ENCODE measurements around the gene ARMH2.

The ARMH2 gene

DNA sequence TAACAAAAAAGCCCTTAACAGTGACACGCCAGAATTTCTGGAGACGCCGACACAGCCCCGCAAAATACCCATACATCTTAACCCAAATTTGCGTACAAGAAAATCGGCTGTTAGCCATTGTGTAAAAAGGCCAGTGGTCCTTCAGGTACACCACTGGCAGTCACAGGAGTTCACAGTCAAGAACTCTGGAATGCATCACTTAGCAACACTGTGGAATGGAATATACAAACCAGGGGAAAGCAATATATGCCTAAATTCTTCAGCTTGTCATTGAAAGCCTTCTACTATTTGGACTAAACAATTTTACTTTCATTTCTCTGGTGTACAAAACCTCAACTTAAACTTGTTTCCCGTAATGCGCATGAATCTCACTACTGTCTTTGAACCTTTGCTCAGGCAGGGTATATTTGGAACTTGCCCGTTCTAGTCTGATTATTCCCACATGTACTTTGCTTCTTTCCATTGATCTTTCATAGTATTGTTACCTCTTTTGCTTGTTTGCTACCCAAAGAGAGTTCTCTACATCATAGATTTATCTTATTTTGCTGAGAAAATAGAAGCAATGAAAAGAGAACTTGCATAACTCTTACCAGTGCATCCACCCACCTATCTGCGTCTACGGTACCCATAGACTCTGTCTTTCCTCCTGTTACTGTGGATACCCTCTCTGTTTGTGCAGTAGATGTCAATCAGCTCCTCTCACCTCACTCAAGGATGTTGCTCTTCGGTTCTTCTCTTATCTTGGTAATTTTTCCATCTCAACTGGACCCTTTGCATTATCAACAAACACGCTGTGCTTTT is at the start of gene ARMH2:
TSS of gene ARMH2 (minus strand) at position 178 of the 801 bp plus-strand sequence. CDS start at position 118, 60 bp downstream.
- DNase-seq (ENCODE audit: low spot score) = no peak

DNA sequence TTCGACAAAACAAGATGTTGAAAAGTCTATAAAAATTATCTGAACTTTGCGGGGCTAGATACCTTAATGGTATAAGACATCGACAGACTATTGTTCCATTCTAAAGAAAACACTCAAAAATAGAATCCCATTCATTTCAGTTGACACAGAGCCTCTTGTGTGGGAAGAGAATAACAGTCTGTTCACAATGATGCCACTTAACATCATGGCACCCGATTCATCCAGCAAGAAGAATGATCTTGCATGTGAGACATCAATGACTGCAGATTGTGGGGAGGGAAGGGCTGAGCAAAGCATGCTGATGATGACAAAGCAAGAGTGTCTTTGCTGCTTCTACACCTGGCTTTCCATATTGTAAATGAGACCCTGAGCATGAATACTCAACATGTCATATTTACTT is 49.7 kb upstream of the ARMH2 start:
- no peak for DNase-seq (ENCODE audit: low spot score)

DNA sequence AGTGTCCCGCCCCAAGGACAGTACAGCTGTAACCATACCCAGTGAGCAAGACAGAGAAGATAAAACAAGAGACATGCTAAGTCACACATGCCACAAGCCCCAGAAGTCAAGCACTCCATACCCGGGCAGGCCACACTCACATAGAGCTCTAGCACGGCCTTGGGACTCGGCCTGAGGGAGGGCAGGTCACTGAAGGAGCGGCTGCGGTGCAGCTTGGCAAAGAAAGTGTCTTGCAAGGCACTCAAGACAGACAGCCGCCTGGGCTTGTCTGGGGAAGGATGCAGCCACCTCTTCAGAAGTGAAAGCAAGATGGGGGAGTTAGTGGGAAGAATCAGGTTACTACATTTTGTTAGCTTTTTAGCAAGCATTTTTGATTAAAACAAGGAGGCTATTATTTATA is 48.7 kb upstream of the ARMH2 start:
- no peak for DNase-seq (ENCODE audit: low spot score)

DNA sequence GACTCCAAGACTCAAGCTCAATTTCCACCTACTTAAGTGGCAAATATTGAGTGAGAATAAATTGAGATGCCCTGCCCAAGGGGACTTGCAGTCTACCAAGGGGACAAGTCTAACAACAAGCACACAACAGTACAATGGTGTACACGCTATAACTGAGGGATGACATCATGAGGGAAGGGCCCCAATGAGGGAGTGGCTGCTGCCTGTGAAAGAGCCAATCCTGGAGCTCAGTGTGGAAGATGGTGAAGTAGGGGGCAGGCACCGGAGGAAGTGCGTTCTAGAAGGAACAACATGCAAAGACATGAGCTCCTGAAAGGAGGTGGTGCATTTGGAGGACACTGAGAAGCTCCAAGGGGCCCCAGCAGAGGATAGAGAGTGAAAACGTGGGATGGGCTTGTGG is 46.9 kb upstream of the ARMH2 start:
- DNase-seq (ENCODE audit: low spot score) = no peak

DNA sequence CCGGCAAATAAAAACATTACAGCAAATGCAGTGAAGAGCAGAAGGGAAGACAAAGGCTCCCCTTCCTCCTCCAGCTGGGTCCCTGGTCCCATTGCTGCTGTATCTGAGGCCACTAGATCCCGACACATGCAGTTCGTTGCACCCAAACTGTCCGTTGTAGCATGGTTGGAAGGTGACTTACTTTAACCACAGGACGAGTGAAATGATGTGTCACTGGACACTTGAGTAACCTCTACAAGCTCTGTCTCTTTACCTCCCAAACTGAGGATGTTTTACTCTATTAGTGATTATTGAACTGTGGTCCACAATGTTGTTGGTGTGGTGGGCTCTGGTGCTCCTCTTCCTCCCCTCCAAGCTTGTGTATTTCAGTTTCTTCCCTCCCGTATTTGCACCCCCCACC is 46.2 kb upstream of the ARMH2 start:
- no peak for DNase-seq (ENCODE audit: low spot score)

DNA sequence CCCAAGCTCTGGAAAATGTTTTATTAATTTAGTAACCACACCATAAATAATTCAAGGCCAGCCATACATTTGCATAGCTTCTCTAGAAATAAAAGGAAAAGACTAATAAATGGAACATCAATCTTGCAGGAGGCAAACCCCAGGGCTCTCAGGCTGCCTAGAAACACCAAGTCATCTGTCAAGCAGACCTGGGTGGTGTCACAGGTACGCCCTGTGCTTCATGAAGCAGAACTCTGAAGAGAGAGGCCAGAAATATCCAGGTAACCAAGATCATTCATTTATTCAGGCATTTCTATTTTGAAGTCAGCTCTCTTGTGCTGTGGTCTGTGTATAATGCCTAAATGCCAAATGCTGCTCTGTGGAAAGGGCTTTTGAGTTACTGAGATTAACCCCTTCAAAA is 45.3 kb upstream of the ARMH2 start:
- DNase-seq (ENCODE audit: low spot score) = no peak

DNA sequence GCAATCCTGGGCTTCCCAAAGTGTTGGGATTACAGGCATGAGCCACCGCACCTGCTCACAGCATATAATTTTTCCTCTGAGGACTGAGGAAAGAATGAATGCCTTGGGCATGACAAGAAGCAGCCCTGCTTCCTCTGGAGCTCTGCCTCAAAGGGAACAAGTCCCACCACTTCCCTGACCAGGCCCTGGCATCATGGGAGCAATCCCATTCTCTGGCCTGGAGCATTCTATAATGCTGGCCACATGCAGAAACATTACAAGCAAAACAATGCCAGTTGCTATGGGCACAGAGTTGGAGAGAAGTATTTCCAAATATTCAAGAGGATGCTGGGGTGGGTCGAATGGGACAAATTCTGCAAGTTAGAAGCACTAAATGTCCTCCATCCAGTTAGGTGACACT is 41.5 kb upstream of the ARMH2 start:
- no peak for DNase-seq (ENCODE audit: low spot score)

DNA sequence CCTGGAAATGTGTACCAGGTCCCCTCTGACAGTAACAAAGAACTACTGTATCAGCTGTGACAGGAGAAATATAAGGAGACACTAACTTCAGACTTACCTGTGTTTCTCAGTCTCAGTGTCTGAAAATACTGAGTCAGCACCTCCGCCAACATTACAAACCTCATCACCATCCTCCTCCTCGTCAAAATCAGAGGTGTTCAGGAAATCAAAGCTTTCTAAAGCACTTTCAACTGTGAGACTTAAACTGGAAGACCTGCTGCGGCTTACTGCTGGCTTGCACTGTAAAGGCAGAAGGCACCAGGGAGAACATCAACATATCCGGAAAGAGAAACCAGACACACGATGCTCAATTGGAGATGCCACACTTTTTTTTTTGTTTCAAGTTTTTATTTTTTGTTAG is 40.3 kb upstream of the ARMH2 start:
- no peak for DNase-seq (ENCODE audit: low spot score)

DNA sequence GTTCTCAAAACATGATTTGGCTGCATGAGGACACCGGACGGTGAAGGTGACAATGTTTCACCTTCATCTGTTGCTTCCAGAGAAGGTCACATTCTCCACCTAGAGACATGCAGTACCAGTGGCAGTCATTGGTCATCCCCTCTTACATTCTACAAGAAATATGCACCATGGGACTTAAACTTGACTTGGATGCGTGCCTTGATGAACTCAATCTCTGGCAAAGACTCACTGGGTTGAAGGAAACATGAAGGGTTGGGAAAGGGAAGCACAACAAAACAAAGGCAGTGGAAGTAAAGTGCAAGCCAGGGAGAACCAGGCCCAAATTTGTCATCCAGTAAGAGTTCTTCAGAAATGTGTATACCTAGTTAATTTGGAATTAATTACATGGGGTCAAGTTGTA is 39.4 kb upstream of the ARMH2 start:
- no peak for DNase-seq (ENCODE audit: low spot score)

DNA sequence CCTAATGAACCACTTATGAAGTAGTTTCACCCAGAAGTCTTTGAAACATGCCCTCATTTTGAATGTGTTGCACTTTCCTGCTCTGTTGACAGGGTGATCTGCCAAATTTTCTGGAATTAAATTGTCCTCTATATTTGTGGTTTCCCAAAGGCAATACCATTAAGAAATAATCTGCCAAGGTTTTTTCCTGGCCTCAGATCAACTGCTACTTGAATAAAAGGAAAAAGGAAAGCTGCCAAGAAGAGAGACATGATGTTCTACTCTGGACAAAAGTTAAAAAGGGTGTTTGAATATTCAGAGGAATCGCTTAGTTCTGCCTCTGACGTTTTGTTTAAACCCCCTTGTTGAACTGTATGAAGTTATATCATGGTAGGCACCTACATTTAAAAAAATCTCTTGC is 37.4 kb upstream of the ARMH2 start:
- DNase-seq (ENCODE audit: low spot score) = no peak

DNA sequence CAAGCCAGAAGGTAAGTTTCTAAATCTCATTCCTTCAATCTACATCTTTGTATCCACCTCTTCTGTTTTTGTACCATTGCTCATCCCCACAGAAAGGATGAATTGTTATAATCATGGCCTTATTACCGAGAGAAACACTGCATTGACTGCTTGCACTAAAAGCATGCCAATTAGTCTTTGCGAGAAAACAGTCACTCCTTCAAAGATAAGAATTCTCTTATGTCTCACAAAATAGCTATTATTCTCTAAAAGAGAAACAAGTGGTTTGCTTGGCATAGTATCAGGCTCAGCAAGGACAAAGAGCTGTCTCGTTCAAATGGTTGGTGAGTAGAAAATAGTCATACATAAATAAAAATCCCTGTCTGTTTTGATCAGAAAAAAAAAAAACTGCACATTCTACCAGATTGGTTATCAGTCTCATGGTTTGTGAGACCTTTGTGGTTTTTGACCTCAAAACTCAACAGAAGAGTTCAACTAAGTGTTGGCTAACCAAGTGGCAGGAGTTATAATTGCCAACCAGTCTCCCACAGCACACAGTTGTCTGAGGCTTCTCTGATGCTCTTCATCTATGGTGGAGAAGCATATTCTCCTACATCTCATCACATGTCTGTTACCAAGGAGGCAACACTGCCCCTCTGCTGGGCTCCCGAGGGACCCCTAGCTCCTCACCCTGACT is 35.1 kb upstream of the ARMH2 start:
- no peak for DNase-seq (ENCODE audit: low spot score)

DNA sequence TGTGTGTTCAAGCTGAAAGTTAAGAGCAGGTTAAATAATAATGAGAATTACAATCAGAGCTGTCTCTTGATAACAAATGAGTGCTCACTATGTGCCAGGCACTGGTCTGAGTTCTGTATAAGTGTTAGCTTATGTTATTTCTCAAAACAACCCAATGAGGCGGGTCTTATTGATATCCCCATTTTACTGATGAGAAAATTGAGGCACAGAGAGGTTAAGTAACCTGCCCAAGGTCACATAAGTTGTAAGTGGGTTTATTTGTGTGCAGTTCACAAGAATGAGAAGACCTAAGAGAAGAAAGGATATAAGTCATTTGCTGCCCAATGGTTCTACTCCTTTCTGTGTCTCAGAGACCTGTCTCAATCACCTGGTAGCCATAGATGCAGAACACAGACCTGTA is 34.1 kb upstream of the ARMH2 start:
- no peak for DNase-seq (ENCODE audit: low spot score)

DNA sequence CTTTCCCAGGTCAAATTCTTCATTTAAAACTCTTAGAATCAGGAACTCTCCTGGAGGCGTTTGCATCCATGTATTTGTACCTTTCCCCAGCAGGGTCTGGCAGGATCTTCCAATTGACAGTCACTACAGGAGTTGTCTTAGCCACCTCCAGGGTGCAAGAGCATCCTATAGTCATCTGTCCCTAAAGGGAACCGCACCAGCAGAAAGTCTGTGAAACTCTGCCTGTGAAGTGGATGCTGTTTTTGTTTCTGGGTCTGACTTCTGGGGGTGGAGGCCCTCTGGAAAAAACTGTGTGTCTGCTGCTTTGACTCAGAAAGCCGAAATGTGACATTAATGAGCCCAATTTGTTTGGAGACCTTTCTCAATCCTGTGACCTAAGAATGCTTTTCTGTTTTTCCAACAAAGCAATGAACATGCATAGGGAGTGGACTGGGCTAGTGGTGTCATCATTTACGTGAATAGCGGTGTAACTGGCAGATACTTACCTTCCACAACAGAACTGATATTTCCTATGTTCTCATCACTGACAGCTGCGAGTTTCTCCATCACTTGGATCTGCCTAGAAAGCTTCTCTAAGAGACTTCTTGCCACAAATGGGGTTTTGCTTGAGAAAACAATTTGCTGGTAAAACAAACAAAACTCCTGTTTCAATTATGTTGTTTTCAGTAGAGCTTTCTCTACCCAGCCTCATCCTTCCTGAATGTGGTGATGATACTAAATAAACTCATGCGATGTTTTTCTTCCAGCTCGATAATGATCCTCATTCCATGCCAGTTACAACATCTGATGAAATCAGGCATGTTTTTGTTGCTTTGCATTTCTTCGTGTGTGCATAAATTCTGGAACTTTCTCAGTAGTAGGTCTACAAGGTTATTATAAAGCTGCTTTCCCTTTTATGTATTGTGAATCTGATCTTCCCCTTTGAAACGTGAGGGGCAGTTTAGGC is 33.3 kb upstream of the ARMH2 start:
- DNase-seq (ENCODE audit: low spot score) = no peak

DNA sequence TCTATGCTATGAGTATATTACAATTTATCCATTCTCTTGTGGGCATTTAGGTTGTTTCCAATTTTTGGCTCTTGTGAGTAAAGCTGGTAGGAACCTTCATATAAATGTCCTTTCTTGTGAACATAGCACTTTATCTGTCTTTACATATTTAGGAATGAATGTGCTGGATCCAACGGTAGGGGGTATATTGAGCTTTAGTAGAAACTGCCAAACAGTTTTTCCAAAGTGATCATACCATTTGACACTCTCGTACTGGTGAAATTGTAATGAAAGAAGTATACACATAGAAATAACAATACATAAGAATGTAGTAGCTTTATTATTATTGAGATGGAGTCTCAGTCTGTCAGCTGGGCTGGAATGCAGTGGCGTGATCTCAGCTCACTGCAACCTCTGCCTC is 30.9 kb upstream of the ARMH2 start:
- no peak for DNase-seq (ENCODE audit: low spot score)

DNA sequence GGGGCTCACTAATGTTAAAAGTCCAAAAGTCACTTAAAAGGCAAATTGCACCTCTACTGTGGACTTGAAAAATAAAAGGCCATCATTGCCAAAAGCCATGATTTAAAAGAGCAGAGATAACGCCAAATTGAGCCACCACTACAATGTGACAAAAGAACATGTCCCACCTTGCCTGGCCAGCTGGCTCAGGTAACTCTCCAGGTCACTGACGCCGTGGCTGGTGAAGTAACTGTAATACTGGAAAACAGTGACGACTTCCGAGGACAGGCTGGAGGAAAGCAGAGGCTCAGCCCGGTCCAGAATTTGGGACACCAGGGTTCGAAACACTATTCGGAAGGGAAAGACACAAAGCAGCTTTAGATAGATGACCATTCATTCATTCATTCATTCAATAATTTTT is 29.3 kb upstream of the ARMH2 start:
- no peak for DNase-seq (ENCODE audit: low spot score)

DNA sequence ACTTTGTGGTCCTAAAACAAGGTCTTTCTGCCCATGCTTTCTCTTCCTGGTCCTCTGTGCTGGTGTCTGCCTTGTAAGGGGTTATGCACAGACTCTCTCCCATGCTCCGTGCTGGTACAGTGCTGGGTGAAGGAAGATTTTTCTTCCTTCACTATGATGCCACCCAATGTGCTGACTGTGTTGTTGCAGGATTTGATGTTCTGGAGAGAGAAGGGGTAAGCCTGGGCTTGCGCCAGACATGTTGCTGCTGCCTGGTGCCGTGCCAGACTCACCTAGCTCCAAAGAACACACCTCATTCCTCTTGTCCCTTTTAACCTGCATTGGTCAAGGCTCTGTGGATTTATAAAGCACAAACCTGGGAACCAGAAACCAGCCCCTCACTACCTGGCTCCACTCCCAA is 28.4 kb upstream of the ARMH2 start:
- DNase-seq (ENCODE audit: low spot score) = no peak

DNA sequence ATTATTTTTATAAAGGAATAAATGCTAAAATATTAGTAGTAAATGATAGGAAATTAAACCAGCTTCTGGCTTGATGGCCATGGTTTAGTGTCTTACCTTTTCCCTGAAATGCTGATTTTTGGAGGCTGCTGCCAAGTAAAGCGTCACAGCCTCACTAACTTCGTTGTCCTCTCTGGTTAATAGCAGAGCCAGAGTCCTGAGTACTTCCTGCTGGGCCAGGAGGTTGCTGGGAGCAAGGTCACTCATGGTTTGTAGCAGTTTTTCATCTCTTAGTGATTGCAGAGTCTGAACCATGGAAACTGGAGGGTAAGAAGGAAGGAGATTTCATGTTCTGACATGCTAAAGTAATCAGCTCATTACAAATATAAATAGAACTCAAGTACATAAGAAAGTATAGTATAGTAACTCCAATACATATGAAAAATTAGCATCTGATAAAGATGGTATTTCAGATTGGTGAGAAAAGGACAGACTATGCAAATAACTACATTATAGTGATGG is 26.5 kb upstream of the ARMH2 start:
- no peak for DNase-seq (ENCODE audit: low spot score)

DNA sequence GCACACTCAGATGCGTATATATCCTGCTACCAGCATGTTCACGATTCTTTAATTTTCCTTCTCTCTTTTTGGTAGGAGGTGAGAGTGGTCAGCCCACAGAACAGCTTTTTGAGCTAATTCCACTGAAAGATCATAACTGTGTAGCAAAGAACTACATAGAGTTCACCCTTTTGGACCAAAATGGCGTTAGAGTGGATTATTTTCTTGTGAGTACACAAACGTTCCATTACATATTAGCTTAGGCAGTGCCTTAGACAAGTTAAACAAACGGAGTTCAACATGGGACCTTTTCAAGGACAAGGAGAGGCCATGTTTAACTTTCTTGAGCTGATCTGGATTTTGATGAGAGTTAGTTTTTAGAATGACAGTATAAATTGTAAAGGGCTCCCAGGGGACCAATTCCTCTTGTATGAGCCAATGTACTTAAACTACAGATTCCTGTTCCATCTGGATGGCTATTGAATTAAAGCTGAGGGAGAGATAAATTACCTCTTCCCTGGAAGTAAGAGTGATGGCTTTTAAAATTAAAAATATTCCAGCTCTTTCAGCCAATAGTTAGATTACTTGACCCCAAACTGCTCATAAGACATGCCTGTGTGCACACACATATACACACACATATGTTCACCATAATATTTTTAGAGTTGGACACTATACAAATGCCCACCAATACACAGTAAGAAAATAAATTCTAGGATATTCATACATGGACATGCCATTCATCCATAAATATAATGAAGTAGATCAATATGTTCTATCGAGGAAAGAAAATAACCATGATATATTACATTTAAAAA is 25.6 kb upstream of the ARMH2 start:
- no peak for DNase-seq (ENCODE audit: low spot score)

DNA sequence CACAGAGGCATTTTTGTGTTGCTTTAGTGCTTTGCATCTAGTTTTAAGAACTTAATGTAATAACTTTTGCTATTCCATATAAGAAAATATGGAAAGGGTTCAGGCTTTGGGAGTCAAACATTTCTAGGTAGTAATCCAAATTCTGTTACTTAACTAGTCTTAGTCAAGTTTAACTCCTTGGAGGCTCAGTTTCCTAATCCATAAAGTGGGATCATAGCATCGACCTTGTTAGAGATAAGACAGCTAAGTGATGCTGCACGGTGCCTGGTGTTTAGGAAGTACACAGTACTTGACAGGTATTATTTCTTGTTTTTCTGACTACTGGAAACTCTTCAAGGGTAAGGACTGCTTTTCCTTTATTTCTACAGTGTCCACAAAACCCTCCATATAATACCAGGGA is 24.5 kb upstream of the ARMH2 start:
- DNase-seq (ENCODE audit: low spot score) = no peak

DNA sequence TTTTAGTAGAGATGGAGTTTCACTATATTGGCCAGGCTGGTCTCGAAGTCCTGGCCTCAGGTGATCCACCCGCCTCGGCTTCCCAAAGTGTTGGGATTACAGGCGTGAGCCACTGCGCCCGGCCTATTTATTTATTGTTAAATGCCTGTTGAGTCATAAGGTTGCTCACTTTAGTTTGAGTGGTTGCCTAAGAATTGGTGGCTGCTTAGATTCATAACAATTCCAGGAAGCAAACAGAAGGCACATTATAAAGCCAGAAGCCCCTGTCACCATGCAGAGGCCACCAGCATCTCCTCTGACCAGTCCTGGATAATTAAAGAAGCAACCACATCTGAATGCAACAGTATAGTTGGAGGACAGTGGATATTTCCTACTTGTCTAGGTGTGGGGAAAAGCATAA is 24.0 kb upstream of the ARMH2 start:
- DNase-seq (ENCODE audit: low spot score) = no peak

DNA sequence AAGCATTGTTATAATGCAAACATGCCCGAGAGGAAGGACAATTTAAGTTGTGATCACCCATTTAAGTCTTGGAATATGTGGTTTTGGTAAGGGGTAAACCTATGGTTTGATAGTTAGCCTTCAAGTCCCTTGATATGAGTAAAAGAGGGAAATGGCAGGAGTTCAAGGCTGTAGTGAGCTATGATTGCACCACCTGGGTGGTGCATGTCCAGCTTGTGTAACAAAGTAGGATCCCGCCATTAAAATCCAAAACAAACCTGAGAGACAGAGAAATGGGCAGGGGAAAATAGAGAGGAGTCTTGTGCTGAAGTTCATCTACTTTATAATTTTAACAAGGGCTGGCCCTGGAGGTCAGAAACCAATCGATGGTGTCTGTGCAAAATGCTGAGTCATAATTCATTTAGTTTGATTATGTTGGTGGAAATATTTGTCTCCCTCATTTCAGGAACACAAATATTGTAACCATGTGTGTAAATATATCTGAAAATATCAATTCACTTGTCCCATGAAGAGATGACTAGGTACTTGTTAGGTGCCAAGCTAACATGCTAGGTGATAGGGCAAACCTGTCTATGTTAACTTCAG is 23.2 kb upstream of the ARMH2 start:
- no peak for DNase-seq (ENCODE audit: low spot score)

Measured in ecto neural progenitor cell (in vitro differentiated cells).